ENCODE data around the gene LCORL.
"Not testable (repeated sequence)": the region's sequence is repeated elsewhere in the genome, so short reads cannot be mapped to it uniquely, and the experiment has no call there.

LCORL gene

DNA sequence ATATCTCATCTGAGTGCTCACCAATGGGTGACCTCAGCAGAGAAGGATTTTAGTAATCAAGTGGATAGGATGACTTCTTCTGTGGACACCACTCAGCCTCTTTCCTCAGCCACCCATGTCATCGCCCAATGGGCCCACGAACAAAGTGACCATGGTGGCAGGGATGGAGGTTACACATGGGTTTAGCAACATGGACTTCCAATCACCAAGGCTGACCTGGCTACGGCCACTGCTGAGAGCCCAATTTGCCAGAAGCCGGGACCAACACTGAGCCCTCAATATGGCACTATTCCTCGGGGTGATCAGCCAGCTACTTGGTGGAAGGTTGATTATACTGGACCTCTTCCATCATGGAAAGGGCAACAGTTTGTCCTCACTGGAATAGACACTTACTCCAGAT lies 97.4 kb downstream of the LCORL start:
- DNase-seq, result no peak

GRCh38 chr4:17921451-17921850 lies 100.1 kb downstream of the LCORL start:
- no peak for DNase-seq

DNA sequence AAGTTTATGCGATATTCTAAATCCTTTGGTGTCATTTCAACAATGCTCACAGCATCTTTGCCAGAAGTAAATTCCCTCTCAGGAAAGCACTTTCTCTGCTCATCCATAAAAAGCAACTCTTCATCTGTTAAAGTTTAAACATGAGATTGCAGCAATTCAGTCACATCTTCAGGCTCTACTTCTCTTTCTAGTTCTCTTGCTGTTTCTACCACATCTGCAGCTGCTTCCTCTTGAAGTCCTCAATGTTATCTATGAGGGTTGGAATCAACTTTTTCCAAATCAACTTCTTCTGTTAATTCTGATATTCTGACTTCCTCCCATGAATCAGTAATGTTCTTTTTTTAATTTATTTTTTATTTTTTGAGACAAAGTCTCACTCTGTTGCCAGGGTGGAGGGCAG lies 100.9 kb downstream of the LCORL start:
- peak; percentile 28 to 35 for DNase-seq

DNA sequence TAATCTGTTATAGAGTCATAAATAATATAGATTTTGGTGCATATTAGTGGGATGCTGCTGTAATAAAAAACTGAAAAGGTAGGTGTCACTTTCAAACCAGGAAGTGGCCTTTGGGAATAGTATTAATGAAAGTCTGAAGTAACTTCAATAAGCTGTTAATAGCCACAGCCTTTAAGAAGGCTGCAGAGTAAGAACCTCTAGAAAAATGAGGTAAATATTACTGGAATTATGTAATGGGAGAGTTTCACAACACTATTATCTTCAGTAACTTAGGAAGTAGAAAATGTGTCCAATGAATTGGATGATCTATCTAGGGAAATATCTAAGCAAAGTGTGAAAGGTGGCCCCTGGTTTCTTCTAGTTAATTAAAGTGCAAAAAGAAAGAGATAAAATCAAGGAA lies 106.1 kb downstream of the LCORL start:
- no peak for DNase-seq

DNA sequence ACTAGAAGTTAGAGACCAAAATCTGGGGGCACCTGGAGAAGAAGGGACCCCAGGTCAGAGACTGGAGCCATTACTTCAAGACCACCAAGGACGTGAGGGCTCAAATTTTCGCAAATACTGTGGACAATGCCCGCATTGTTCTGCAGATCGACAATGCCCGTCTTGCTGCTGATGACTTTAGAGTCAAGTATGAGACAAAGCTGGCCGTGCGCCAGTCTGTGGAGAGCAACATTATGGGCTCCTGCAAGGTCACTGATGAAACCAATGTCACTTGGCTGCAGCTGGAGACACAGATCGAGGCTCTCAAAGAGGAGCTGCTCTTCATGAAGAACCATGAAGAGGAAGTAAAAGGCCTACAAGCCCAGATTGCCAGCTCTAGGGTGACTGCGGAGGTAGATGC lies 109.5 kb downstream of the LCORL start:
- no peak for DNase-seq

DNA sequence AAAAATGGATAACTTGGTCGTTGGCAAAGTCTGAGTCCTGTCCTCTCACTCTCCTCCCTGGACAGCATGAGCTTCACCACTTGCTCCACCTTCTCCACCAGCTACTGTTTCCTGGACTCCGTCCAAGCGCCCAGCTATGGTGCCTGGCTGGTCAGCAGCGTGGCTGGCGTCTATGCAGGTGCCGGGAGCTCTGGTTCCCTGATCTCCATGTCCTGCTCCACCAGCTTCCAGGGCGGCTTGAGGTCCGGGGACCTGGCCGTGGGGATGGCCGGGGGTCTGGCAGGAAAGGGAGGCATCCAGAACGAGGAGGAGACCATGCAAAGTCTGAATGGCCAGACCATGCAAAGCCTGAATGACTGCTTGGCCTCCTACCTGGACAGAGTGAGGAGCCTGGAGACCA lies 109.9 kb downstream of the LCORL start:
- no peak for DNase-seq

- no peak for DNase-seq
Observed at GRCh38 chr4:17898553-17899055, 123.0 kb downstream of the LCORL start.

- no peak for DNase-seq
Observed at GRCh38 chr4:17895481-17895880, 126.1 kb downstream of the LCORL start.

GRCh38 chr4:17894421-17894820 lies 127.1 kb downstream of the LCORL start:
- no peak for DNase-seq

- DNase-seq, result no peak
Observed at GRCh38 chr4:17889692-17890091, 131.9 kb downstream of the LCORL start.

- DNase-seq, result no peak
Observed at GRCh38 chr4:17884511-17884910, 137.0 kb downstream of the LCORL start.

- DNase-seq, result no peak
Observed at GRCh38 chr4:17884063-17884462, 137.5 kb downstream of the LCORL start.

DNA sequence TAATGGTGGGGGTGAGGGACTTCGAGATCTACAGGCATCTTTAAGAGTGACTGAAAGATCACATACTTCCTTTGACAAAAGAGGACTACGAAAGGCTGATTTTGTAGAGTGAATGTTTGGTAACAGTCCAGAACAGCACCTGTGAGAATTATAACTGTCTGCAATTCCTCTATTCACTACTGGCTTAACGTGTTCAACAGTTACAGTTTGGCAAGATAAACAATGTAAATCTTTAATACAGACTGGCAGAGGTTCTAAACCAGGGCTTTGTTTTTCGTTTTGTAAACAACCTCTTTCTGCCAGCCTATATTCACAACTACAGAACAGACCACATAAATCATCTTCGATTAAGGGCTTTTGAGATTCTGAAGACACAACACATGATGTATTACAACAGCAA lies 143.9 kb downstream of the LCORL start:
- DNase-seq, result no peak

DNA sequence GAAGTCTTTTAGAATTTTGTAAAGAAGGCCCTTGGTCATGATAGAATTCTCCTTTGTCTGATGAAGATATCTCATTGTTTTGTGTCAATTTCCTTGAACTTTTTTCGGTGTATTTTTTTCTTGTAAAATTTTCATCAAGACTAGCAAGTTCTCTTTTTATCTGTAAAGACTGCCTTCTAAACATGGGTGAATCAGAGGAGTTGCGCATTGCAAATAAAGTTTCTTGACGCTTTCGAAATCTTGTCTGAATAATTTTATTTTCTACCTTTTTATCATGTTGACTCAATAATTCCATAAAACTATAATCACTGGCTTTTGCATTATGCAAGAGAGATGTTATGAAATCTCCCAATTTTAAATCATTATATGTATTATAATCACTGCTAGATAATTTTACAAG lies 144.6 kb downstream of the LCORL start:
- no peak for DNase-seq

- DNase-seq, result no peak
Observed at GRCh38 chr4:17875402-17876070, 146.0 kb downstream of the LCORL start.

DNA sequence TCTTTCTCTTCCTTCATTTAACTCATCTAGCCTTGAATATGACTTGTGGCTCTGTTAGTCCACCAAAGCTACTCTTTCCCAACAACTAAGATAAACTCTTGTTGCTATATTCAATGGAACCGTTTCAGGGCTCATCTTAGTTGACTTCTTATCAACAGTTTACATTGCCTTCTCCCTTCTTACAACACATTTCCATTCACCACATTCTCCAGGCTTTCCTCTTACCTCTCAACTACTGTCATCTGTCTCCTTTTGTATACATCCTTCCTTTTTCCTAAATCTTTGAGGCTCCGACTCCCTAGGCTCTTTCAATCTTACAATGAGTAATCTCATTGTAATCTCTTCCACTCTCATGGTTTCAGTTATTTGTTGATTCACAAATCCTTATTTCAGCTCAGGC lies 152.2 kb downstream of the LCORL start:
- no peak for DNase-seq

- DNase-seq, result no peak
Observed at GRCh38 chr4:17867276-17867675, 154.3 kb downstream of the LCORL start.

DNA sequence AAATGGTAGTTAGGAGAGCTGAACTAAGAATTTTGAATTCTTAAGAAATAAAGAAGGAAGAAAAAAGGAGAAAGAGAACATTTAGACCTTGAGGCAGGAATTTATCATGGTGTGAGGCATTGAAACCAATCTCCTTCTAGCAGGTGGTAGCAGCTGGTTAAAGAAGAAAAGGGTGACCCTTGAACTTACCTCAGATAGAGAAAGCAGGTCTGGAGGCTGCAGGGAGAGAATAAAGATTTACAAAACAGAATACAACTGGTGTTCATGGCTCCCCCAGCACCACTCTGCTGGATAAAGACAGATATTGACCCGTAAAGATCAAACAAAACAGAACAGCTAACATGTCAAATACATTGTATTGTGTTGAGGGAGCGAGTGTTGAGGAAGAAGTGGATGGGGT lies 154.7 kb downstream of the LCORL start:
- no peak for DNase-seq

DNA sequence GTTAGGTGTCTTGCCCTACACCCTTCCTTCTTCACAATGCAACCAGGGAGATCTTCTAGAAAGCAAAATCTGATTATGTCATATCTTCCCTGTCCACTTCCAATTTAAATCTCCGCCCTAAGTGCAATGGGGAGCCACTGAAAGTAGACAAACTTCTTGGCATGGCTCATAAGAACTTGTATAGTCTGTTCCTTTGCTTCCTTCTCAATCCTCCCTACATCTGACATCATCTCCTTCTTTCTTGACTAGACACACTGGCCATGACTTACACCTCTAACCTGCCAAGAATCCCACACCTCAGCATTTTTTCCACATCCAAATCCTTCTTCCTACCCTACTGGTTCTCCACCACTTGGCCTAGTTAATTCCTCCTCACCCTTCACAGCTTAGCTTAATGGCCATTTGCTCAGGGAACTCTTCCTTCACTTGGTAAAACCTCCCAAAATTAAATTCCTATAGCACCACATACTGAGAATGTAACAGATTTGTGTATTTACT lies 155.6 kb downstream of the LCORL start:
- DNase-seq, result no peak

- DNase-seq, result not testable (repeated sequence)
Observed at GRCh38 chr4:17861906-17862305, 159.6 kb downstream of the LCORL start.

DNA sequence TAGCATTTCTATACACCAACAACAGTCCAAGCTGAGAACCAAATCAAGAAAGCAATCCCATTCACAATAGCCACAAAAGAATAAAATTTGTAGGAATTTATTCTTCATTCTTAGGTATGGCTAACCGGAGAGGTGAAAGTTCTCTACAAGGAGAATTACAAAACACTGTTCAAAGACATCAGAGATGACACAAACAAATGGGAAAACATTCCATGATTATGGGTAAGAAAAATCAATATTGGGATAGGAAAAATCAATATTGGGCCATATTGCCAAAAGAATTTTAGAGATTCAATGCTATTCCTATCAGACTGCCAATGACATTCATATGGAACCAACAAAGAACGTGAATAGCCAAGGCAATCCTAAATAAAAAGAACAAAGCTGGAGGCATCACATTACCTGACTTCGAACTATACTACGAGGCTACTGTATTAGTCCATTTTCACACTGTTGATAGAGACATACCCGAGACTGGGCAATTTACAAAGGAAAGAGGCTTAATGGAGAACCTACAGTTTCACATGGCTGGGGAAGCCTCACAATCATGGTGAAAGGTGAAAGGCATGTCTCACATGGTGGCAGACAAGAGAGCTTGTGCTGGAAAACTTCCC lies 161.7 kb downstream of the LCORL start:
- no peak for DNase-seq

DNA sequence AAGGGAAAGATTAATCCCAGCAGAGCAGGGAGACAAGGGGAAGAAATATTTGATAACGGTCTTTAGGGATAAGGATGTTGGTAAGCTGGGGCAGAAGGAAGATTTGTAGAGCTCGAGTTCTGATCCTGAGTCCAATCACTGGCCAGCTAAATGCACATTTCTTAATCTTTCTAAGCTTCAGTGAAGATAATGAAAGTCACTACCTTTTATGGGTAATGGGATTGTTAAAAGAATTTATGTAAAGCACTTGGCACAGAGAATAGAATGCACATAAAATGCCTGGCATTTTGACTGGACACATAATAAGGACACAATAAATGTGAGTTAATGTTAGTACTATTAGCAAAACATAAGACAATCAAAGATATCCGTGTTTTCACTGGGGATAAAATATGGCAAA lies 167.5 kb downstream of the LCORL start:
- DNase-seq, result no peak

GRCh38 chr4:17851959-17852358 lies 169.6 kb downstream of the LCORL start:
- no peak for DNase-seq

DNA sequence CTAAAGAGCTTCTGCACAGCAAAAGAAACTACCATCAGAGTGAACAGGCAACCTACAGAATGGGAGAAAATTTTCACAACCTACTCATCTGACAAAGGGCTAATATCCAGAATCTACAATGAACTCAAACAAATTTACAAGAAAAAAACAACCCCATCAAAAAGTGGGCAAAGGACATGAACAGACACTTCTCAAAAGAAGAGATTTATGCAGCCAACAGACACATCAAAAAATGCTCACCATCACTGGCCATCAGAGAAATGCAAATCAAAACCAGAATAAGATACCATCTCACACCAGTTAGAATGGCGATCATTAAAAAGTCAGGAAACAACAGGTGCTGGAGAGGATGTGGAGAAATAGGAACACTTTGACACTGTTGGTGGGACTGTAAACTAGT lies 171.3 kb downstream of the LCORL start:
- DNase-seq, result not testable (repeated sequence)

DNA sequence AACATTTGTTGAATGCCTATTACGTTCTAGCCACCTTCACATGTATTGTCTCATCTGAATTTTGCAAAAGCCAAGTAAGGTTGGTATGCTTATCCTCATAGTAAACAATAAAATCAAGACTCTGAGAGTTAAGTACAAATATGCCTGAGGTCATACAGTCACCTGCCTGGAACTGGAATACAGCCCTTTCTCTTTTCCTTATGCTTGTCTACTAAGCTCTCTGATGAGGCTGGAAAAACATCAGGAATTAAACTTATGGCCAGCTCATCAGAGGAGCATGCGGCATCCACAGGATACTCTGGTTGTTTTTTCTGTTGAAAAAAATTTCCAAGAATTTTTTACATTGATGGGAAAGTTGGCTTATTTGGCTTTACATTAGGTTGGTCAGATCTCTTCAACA lies 175.3 kb downstream of the LCORL start:
- no peak for DNase-seq
